Mammary epithelial cell (primary cell): ENCODE results near the gene MGAT4C.

Source experiments
- CTCF ChIP-seq, 2 donors: IDR thresholded peaks in 1 of 2; conservative IDR thresholded peaks in 1 of 2; 2 replicates each; pipeline ENCODE4 v1.5.1; 2011 to 2012; ENCODE audit warnings: inconsistent platforms in 2 of 2, low read length in 2 of 2, mild to moderate bottlenecking in 2 of 2, control low read depth in 1 of 2, low read depth in 1 of 2; ENCODE audit not compliant: insufficient read depth in 1 of 2; ENCODE audit errors: extremely low read depth in 1 of 2
- EZH2 ChIP-seq: IDR thresholded peaks from 2 replicates; pipeline ENCODE4 v1.6.1; 2012; ENCODE audit warnings: low read length, inconsistent platforms, borderline replicate concordance

GRCh38 chr12:86050010-86050409 lies 206.2 kb downstream of the MGAT4C start:
- no peak for TF ChIP-seq CTCF (conservative IDR thresholded peaks at IDR 0.05 in 1 of 2, IDR thresholded peaks at IDR 0.05 in 1 of 2; ENCODE audit: extremely low read depth in 1 of 2, insufficient read depth in 1 of 2, low read depth in 1 of 2, low read length in 2 of 2)
- TF ChIP-seq EZH2, result no peak
